ENCODE data around the gene ARHGEF28. TPM values are rescaled to one million over a fixed set of nuclear protein-coding genes. Genes with fewer than 3 reads are reported as not detected.

The ARHGEF28 gene
- total RNA-seq, 1 experiment from 2014 or later = 0.57 TPM

GRCh38 chr5:73938938-73939320, 312.9 kb downstream of the ARHGEF28 start:
- H3K9me3 Mint-ChIP-seq = no peaks in the 10 kb centered on the region; a peak in 1 of 5 replicates
- no CpG with 5 or more reads among the region's 5 CpGs for WGBS (ENCODE audit: extremely low coverage, insufficient read length, low lambda C conversion rate)
- Histone ChIP-seq H3K14ac (ENCODE audit: insufficient read depth, low read length) (no peak overlapping the region), H3K79me1 (ENCODE audit: insufficient read depth, low read depth, low read length, poor library complexity, severe bottlenecking) (no peaks in the 10 kb centered on the region), H3K9me3 (ENCODE audit: control insufficient read depth, low read depth, low read length) (no peaks in the 10 kb centered on the region), H3K79me2 (ENCODE audit: insufficient read depth, low read length) (no peaks in the 10 kb centered on the region), H3K4me1 (ENCODE audit: insufficient read depth, low read length) (no peaks in the 10 kb centered on the region), H3K23ac (ENCODE audit: insufficient read length, low read depth, low read length) (no peak overlapping the region), H2BK20ac (ENCODE audit: low read depth, low read length, poor library complexity, severe bottlenecking) (no peak overlapping the region), H3K23me2 (ENCODE audit: insufficient read length, low read depth, low read length, poor library complexity, severe bottlenecking) (no peaks in the 10 kb centered on the region), H2AFZ (ENCODE audit: low read length) (no peak overlapping the region), H2AK5ac (ENCODE audit: insufficient read length, low read length) (no peak overlapping the region), H4K20me1 (ENCODE audit: control insufficient read depth, insufficient read depth, insufficient read length) (no peaks in the 10 kb centered on the region), H3K4me2 (ENCODE audit: insufficient read depth, insufficient read length, low read length) (no peak overlapping the region), H3K56ac (ENCODE audit: insufficient read length, low read depth, low read length) (no peak overlapping the region), H3T11ph (ENCODE audit: low read length) (no peak overlapping the region), H4K5ac (ENCODE audit: insufficient read length, low read depth, low read length) (no peak overlapping the region), H2BK12ac (ENCODE audit: insufficient read length, low read depth, low read length) (no peak overlapping the region), H3K27me3 (ENCODE audit: insufficient read depth, low read length) (no peaks in the 10 kb centered on the region), H4K8ac (replicated peaks; ENCODE audit: insufficient read length, low read depth, low read length) (no peak overlapping the region), H2BK5ac (ENCODE audit: insufficient read length, low read length) (no peak overlapping the region), H3K27ac (ENCODE audit: insufficient read length, low read depth, low read length) (no peak overlapping the region), H3K9ac (ENCODE audit: extremely low read depth, insufficient read length, low read length) (no peak overlapping the region), H3K4ac (ENCODE audit: low read depth, low read length) (no peak overlapping the region), H2BK15ac (ENCODE audit: low read depth, low read length) (no peak overlapping the region), H3K18ac (ENCODE audit: insufficient read length, low read depth, low read length) (no peak overlapping the region), H2BK120ac (ENCODE audit: low read depth, low read length, poor library complexity, severe bottlenecking) (no peak overlapping the region), H4K91ac (ENCODE audit: insufficient read length, low read depth, low read length) (no peak overlapping the region)
- no peak overlapping the region for H3K27ac Mint-ChIP-seq
- DNase-seq = no peak
- peaks cover 4 to 6% of the 10 kb centered on the region in 2 experiments; a peak in 3 of 4 replicates for H3K4me1 Mint-ChIP-seq
- H3K36me3 Mint-ChIP-seq (ENCODE audit: insufficient read depth in 1 of 3, low read depth in 3 of 3) = no peaks in the 10 kb centered on the region
- no peak overlapping the region for H3K4me3 Mint-ChIP-seq
- TF ChIP-seq CTCF (conservative IDR thresholded peaks at IDR 0.05) = no peak
- peaks cover 2% of the 10 kb centered on the region; the same call in 1 of the 2 replicates for H3K27me3 Mint-ChIP-seq (ENCODE audit: low read depth)
